Measurements from ENCODE around the gene PCDHGA11.
"Not testable (repeated sequence)": the region's sequence is repeated elsewhere in the genome, so short reads cannot be mapped to it uniquely, and the experiment has no call there.

Gene PCDHGA11

DNA sequence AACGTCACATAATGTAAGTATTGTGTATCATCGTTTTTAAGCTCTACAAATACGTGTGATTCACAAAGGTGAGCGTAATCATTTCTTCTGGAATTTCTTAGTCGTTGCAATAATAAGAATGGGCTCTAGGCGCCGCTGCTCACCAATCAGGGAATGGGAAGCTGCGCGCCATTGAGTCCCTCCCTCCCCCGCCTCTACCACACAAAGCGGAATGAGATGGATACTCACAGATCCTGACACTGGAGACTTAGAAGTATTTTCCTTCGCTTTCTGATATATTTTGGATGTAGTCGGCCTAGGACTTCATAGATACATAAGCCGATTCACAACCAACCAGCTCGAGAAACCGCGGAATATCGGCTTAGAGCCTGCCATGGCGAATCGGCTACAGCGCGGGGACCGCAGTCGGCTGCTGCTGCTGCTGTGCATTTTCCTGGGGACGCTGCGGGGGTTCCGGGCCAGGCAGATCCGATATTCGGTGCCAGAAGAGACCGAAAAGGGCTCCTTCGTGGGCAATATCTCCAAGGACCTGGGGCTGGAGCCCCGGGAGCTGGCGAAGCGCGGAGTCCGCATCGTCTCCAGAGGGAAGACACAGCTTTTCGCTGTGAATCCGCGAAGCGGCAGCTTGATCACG lies at the start of gene PCDHGA11:
Gene PCDHGA11 (plus strand): TSS at position 197 of the 634 bp plus-strand sequence. CDS start 177 bp downstream, at position 374.
- no peak for DNase-seq (ENCODE audit: low read depth in 4 of 4, low spot score in 1 of 4)

DNA sequence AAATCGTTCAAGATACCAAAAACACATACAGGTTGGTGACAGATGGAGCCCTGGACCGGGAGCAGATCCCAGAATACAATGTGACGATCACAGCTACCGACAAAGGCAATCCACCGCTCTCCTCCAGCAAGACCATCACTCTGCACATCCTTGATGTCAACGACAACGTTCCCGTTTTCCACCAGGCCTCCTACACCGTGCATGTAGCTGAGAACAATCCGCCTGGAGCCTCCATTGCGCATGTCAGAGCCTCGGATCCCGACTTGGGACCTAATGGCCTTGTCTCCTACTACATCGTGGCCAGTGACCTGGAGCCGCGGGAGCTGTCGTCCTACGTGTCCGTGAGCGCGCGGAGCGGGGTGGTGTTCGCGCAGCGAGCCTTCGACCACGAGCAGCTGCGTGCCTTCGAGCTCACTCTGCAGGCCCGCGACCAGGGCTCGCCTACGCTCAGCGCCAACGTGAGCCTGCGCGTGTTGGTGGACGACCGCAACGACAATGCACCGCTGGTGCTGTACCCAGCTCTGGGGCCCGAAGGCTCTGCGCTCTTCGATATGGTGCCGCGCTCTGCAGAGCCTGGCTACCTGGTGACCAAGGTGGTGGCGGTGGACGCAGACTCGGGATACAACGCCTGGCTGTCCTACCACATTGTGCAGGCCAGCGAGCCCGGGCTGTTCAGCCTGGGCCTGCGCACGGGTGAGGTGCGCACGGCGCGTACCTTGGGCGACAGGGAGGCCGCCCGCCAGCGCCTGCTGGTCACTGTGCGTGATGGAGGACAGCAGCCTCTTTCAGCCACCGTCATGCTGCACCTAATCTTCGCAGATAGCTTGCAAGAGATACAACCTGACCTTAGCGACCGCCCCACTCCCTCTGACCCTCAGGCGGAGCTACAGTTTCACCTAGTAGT lies 49.0 kb upstream of the PCDHGA11 start:
- no peak for DNase-seq (ENCODE audit: low read depth in 4 of 4, low spot score in 1 of 4)

DNA sequence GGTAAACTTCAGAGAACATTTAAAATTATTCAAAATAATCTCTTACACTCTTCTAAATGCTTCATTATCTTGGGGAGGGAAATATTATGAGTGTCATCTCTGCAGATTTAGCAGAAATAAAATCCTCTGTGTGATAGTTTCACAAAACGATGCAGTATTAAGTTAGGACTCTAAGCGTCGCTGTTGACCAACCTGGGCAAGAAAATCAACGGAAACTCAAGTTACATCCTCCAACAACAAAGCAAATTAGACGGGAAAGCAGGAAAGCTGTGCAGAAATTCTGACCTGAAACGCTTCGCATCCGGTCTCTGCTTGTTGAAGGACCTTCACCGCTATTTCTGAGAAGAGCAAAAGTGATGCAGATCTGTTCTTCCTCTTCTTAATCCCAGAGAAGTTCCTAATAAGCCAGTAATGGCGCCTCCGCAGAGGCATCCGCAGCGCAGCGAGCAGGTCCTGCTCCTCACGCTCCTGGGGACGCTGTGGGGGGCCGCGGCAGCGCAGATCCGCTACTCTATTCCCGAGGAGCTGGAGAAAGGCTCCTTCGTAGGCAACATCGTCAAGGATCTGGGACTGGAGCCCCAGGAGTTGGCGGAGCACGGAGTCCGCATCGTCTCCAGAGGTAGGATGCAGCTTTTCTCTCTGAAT lies 47.1 kb upstream of the PCDHGA11 start, which contains the start of gene PCDHGA6:
Gene PCDHGA6 (plus strand): TSS at position 219 of the 645 bp plus-strand sequence. CDS start 193 bp downstream, at position 412.
- DNase-seq (ENCODE audit: low read depth in 4 of 4, low spot score in 1 of 4): no peak

DNA sequence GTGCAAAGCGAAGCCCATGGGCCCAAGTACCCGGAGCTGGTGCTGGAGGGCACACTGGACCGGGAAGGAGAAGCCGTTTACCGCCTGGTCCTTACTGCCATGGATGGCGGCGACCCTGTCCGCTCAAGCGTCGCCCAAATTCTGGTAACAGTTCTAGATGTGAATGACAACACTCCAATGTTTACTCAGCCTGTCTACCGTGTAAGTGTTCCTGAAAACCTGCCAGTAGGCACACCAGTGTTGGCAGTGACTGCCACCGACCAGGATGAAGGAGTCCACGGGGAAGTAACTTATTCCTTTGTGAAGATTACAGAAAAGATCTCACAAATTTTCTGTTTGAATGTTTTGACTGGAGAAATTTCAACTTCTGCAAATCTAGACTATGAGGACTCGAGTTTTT lies 46.2 kb upstream of the PCDHGA11 start:
- DNase-seq (ENCODE audit: low read depth in 4 of 4, low spot score in 1 of 4): no peak

DNA sequence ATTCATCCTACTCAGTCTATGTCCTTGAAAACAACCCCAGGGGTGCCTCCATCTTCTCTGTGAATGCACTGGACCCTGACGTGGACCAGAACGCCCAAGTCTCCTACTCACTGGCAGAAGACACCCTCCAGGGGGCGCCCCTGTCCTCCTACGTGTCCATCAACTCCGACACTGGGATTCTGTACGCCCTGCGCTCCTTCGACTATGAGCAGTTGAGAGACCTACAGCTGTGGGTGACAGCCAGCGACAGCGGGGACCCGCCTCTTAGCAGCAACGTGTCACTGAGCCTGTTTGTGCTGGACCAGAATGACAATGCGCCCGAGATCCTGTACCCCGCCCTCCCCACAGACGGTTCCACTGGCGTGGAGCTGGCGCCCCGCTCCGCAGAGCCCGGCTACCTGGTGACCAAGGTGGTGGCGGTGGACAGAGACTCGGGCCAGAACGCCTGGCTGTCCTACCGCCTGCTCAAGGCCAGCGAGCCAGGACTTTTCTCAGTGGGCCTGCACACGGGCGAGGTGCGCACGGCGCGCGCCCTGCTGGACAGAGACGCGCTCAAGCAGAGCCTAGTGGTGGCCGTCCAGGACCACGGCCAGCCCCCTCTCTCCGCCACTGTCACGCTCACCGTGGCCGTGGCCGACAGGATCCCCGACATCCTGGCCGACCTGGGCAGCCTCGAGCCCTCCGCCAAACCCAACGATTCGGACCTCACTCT lies 45.3 kb upstream of the PCDHGA11 start:
- DNase-seq (ENCODE audit: low read depth in 4 of 4, low spot score in 1 of 4): not testable (repeated sequence)

DNA sequence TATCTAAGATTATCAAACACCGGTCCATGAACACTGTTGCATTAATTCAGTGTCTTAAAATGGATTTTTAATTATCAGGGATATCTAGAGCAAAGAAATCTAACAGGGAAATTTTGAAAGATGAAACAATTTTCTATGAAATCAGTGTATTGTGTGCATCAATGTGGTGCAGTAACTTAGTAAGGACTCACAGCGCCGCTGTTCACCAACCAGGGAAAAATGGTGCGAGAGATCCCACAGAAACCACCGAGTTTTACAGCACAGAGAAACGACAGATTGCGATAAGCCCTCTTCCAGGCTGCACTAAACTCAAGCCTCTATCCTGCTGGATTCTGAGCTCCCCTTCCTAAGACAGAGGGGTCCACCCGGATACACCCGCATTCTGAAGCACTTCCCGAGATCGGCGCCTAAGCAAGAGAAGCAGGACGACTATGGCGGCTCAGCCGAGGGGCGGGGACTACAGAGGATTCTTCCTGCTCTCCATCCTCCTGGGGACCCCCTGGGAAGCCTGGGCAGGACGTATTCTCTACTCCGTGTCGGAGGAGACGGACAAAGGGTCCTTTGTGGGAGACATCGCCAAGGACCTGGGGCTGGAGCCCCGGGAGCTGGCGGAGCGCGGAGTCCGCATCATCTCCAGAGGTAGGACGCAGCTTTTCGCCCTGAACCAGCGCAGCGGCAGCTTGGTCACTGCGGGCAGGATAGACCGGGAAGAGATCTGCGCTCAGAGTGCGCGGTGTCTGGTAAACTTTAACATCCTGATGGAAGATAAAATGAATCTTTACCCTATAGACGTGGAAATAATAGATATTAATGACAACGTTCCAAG lies 38.2 kb upstream of the PCDHGA11 start, which contains the start of gene PCDHGA7:
Gene PCDHGA7 (plus strand): TSS at position 274 of the 826 bp plus-strand sequence. CDS start 158 bp downstream, at position 432.
- no peak for DNase-seq (ENCODE audit: low read depth in 4 of 4, low spot score in 1 of 4)

DNA sequence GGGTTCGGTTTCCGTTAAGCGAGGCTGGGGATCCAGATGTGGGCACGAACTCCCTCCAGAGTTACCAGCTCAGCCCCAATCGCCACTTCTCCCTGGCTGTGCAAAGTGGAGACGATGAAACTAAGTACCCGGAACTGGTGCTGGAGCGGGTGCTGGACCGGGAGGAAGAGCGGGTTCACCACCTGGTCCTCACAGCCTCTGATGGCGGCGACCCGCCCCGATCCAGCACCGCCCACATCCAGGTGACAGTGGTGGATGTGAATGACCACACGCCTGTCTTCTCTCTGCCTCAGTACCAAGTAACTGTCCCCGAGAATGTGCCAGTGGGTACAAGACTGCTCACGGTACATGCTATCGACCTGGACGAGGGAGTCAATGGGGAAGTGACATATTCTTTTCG lies 37.5 kb upstream of the PCDHGA11 start:
- no peak for DNase-seq (ENCODE audit: low read depth in 4 of 4, low spot score in 1 of 4)

DNA sequence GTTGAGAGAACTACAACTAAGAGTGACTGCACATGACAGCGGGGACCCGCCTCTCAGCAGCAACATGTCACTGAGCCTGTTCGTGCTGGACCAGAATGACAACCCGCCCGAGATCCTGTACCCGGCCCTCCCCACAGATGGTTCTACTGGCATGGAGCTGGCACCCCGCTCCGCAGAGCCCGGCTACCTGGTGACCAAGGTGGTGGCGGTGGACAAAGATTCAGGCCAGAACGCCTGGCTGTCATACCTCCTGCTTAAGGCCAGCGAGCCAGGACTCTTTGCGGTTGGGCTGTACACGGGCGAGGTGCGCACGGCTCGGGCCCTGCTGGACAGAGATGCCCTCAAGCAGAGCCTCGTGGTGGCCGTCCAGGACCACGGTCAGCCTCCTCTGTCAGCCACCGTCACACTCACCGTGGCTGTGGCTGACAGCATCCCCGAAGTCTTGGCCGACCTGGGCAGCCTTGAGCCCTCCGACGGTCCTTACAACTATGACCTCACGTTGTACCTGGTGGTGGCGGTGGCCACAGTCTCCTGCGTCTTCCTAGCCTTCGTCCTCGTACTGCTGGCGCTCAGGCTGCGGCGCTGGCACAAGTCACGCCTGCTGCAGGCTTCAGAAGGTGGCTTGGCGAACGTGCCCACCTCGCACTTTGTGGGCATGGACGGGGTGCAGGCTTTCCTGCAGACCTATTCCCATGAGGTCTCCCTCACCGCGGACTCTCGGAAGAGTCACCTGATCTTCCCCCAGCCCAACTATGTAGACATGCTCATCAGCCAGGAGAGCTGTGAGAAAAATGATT lies 36.2 kb upstream of the PCDHGA11 start:
- no peak for DNase-seq (ENCODE audit: low read depth in 4 of 4, low spot score in 1 of 4)

DNA sequence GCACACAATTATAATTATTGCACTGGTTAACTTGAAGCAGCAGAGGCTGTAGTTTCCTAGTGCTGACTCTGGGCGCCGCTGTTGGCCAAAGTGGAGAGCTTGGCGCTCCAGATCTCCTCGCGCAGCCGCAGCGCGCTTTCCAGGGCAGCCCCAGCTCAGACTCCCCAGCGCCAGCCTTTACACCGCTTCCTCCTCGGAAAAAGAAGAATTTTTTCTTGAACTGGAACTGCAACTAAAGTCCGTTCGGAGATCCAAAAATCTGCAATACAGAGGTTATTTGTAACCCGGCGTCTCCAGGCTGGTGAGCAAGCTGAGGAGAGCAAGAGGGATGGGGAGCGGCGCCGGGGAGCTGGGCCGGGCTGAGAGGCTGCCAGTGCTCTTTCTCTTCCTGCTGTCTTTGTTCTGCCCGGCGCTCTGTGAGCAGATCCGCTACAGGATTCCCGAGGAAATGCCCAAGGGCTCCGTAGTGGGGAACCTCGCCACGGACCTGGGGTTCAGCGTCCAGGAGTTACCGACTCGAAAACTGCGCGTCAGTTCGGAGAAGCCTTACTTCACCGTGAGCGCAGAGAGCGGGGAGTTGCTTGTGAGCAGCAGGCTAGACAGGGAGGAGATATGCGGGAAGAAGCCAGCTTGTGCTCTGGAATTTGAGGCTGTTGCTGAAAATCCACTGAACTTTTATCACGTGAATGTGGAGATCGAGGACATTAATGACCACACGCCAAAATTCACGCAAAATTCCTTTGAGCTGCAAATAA lies 33.1 kb upstream of the PCDHGA11 start, which contains the start of gene PCDHGB4:
Gene PCDHGB4 (plus strand): TSS at position 142 of the 755 bp plus-strand sequence. CDS start 187 bp downstream, at position 329.
- not testable (repeated sequence) for DNase-seq (ENCODE audit: low read depth in 4 of 4, low spot score in 1 of 4)

DNA sequence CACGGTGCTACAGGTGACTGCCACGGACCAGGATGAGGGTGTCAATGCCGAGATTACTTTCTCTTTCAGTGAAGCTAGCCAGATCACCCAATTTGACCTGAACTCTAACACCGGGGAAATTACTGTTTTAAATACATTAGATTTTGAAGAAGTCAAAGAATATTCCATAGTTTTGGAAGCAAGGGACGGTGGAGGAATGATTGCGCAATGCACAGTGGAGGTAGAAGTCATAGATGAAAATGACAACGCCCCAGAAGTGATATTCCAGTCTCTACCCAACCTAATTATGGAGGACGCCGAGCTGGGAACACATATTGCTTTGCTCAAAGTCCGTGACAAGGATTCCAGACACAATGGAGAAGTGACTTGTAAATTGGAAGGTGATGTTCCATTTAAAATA lies 32.2 kb upstream of the PCDHGA11 start:
- no peak for DNase-seq (ENCODE audit: low read depth in 4 of 4, low spot score in 1 of 4)

DNA sequence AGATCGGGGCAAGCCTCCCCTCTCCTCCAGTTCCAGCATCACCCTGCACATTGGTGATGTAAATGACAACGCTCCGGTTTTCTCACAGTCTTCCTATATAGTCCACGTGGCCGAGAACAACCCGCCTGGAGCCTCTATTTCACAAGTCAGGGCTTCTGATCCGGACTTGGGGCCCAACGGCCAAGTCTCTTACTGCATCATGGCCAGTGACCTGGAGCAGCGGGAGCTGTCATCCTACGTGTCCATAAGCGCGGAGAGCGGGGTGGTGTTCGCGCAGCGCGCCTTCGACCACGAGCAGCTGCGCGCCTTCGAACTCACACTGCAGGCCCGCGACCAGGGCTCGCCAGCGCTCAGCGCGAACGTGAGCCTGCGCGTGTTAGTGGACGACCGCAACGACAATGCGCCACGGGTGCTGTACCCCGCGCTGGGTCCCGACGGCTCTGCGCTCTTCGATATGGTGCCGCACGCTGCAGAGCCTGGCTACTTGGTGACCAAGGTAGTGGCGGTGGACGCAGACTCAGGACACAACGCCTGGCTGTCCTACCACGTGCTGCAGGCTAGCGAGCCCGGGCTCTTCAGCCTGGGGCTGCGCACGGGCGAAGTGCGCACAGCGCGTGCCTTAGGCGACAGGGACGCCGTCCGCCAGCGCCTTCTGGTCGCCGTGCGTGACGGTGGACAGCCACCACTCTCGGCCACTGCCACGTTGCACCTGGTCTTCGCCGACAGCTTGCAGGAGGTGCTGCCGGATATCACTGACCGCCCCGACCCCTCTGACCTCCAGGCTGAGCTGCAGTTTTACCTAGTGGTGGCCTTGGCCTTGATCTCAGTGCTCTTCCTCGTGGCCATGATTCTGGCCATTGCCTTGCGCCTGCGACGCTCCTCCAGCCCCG lies 31.5 kb upstream of the PCDHGA11 start:
- no peak for DNase-seq (ENCODE audit: low read depth in 4 of 4, low spot score in 1 of 4)

DNA sequence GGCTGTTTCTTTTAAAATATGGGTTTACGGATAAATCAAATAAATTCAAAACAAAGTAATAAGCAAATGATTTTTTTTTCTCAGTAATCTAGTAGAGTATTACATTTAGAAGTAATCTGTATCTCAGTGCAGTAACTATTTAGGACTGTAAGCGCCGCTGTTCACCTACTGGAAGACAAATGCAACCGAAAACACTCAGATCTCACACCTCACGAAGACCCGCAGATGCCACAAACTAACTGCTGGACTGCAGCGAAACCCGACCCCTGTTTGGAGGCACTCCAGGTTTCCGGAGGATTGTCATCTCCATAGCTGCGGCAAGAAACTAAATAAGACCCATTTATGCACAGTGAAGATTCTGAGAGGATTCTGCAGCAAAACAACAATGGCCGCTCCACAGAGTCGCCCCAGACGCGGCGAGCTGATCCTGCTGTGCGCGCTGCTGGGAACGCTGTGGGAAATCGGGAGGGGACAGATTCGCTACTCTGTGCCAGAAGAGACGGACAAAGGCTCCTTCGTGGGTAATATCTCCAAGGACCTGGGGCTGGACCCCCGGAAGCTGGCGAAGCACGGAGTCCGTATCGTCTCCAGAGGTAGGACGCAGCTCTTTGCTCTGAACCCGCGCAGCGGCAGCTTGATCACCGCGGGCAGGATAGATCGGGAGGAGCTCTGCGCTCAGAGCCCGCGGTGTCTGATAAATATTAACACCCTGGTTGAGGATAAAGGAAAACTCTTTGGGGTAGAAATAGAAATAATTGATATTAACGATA lies 28.2 kb upstream of the PCDHGA11 start, which contains the start of gene PCDHGA8:
Gene PCDHGA8 (plus strand): TSS at position 205 of the 770 bp plus-strand sequence. CDS start 181 bp downstream, at position 386.
- no peak for DNase-seq (ENCODE audit: low read depth in 4 of 4, low spot score in 1 of 4)

DNA sequence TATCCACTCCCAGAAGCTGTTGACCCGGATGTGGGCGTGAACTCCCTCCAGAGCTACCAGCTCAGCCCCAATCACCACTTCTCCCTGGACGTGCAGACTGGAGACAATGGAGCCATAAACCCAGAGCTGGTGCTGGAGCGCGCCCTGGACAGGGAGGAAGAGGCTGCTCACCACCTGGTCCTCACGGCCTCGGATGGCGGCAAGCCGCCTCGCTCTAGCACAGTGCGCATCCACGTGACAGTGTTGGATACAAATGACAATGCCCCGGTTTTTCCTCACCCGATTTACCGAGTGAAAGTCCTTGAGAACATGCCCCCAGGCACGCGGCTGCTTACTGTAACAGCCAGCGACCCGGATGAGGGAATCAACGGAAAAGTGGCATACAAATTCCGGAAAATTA lies 27.6 kb upstream of the PCDHGA11 start:
- DNase-seq (ENCODE audit: low read depth in 4 of 4, low spot score in 1 of 4): no peak

DNA sequence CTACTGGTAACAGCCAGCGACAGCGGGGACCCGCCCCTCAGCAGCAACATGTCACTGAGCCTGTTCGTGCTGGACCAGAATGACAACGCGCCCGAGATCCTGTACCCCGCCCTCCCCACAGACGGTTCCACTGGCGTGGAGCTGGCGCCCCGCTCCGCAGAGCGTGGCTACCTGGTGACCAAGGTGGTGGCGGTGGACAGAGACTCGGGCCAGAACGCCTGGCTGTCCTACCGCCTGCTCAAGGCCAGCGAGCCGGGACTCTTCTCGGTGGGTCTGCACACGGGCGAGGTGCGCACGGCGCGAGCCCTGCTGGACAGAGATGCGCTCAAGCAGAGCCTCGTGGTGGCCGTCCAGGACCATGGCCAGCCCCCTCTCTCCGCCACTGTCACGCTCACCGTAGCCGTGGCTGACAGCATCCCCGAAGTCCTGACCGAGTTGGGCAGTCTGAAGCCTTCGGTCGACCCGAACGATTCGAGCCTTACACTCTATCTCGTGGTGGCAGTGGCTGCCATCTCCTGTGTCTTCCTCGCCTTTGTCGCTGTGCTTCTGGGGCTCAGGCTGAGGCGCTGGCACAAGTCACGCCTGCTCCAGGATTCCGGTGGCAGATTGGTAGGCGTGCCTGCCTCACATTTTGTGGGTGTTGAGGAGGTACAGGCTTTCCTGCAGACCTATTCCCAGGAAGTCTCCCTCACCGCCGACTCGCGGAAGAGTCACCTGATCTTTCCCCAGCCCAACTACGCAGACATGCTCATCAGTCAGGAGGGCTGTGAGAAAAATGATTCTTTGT lies 26.3 kb upstream of the PCDHGA11 start:
- DNase-seq (ENCODE audit: low read depth in 4 of 4, low spot score in 1 of 4): not testable (repeated sequence)

DNA sequence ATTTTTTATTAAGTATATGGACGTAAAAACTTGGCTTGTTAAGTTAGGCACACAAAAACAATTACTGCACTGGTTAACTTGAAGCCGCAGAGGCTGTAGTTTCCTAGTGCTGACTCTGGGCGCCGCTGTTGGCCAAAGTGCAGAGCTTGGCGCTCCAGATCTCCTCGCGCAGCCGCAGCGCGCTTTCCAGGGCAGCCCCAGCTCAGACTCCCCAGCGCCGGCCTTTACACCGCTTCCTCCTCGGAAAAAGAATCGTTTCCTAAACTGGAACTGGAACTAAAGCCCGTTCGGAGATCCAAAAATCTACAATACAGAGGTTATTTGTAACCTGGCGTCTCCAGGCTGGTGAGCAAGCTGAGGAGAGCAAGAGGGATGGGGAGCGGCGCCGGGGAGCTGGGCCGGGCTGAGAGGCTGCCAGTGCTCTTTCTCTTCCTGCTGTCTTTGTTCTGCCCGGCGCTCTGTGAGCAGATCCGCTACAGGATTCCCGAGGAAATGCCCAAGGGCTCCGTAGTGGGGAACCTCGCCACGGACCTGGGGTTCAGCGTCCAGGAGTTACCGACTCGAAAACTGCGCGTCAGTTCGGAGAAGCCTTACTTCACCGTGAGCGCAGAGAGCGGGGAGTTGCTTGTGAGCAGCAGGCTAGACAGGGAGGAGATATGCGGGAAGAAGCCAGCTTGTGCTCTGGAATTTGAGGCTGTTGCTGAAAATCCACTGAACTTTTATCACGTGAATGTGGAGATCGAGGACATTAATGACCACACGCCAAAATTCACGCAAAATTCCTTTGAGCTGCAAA lies 22.9 kb upstream of the PCDHGA11 start, which contains the start of gene PCDHGB5:
Gene PCDHGB5 (plus strand): TSS at position 192 of the 796 bp plus-strand sequence. CDS start 181 bp downstream, at position 373.
- peak in 1 of 4 experiments; percentile 32 for DNase-seq (ENCODE audit: low read depth in 4 of 4, low spot score in 1 of 4)

Data from stimulated activated CD4-positive, alpha-beta T cell treated with anti-CD3 and anti-CD28 coated beads, Interleukin-1b, Interleukin-23, amount 100 ng/mL, for 24 hours (primary cell).